Upper lobe of left lung (tissue), 4 donors: ENCODE results near the gene KCNG1.

Experiments used
- CTCF ChIP-seq, 6 experiments: fragments of 450-650 bp in 4 of 6; fragments of 200-600 bp in 2 of 6; sonication (generic) in 2 of 6; IDR thresholded peaks; one replicate each; pipeline ENCODE4 v1.5.1; 2016 to 2019; ENCODE audit warnings: antibody characterized with exemption in 6 of 6
- POLR2A ChIP-seq, 4 donors: fragments of 450-650 bp; IDR thresholded peaks; one replicate each; pipeline ENCODE4 v1.5.1; 2016 to 2017; ENCODE audit warnings: antibody characterized with exemption in 4 of 4, mild to moderate bottlenecking in 2 of 4

- no peak for TF ChIP-seq CTCF (IDR thresholded peaks at IDR 0.05)
- TF ChIP-seq POLR2A (IDR thresholded peaks at IDR 0.05): no peak
Observed at GRCh38 chr20:50982363-50982762, 40.5 kb downstream of the KCNG1 start.
